ENCODE data around the gene UNC45A.
"Not testable (repeated sequence)": the region's sequence is repeated elsewhere in the genome, so short reads cannot be mapped to it uniquely, and the experiment has no call there.

Gene UNC45A, protein sequence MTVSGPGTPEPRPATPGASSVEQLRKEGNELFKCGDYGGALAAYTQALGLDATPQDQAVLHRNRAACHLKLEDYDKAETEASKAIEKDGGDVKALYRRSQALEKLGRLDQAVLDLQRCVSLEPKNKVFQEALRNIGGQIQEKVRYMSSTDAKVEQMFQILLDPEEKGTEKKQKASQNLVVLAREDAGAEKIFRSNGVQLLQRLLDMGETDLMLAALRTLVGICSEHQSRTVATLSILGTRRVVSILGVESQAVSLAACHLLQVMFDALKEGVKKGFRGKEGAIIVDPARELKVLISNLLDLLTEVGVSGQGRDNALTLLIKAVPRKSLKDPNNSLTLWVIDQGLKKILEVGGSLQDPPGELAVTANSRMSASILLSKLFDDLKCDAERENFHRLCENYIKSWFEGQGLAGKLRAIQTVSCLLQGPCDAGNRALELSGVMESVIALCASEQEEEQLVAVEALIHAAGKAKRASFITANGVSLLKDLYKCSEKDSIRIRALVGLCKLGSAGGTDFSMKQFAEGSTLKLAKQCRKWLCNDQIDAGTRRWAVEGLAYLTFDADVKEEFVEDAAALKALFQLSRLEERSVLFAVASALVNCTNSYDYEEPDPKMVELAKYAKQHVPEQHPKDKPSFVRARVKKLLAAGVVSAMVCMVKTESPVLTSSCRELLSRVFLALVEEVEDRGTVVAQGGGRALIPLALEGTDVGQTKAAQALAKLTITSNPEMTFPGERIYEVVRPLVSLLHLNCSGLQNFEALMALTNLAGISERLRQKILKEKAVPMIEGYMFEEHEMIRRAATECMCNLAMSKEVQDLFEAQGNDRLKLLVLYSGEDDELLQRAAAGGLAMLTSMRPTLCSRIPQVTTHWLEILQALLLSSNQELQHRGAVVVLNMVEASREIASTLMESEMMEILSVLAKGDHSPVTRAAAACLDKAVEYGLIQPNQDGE

DNA sequence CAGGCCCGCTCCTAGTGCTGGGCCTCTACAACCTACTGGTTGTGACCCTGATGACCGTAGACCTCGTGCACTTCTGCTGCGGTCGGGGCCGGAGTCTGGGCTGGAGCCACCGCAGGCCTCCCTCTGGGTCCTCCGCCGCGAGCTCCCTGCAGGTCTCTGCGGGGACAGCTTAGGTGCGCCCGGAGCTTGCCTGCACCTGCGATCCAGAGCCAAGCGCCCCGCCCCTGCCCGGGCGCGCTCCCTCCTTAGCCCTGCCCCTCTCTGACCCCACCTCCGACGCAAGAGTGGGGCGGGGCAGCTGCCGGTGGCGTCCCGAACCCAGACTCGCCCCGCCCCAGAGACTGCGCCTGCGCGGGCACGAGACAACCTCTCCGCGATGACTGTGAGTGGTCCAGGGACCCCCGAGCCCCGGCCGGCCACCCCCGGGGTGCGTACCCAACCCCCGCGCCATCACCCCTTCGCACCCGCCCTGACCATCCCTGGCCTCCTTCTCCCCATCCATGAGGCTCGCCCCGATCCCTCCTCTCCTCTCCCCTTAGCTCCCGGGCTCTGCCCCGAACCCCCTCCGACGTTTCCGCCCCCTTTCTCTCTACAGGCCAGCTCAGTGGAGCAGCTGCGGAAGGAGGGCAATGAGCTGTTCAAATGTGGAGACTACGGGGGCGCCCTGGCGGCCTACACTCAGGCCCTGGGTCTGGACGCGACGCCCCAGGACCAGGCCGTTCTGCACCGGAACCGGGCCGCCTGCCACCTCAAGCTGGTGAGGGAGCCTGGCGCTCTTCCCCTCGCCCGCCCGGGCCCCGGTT, at the start of gene UNC45A:
TSS of gene UNC45A (plus strand) at position 337 of the 803 bp plus-strand sequence. CDS start at position 377, 40 bp downstream.
- DNase-seq = peak; percentile 83 to 84

DNA sequence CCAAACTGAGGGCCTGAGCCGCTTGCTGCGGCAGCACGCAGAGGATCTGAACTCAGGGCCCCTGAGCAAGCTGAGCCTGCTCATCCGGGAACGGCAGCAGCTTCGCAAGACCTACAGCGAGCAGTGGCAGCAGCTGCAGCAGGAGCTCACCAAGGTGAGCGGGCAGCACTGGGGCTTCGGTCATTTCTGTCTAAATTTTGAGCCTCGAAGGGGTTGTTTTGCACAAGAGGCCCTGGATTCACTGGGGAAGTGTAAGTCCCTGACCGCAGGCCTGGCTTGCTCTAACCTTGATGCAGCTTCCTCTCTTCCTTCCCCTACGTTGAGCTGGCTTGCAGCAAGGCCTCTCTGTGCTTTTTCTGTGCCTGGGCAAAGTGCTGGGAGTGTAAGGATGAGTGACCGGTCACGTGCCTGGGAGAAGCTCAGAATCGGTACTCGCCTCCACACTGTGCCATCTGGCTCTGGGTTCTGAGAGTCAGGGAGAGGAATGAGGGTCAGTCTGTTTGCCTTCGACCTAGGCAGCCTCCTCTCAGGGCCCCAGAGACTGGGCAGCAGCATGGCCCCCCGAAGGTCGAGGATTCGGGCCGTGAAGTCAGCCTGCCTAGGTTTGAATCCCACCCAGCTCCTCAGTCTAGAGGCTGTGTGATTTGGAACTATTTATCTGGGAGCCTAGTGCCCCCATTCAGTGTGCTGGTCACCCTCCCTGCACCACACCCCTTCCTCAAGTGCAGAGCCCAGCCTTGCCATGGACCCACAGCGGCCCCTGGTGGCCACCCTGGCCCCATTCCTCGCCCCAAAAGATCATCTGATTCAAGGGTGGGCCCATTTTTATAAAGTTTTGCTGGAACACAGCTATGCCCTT, 49.4 kb upstream of the UNC45A start:
- DNase-seq = peak; percentile 42 to 43

DNA sequence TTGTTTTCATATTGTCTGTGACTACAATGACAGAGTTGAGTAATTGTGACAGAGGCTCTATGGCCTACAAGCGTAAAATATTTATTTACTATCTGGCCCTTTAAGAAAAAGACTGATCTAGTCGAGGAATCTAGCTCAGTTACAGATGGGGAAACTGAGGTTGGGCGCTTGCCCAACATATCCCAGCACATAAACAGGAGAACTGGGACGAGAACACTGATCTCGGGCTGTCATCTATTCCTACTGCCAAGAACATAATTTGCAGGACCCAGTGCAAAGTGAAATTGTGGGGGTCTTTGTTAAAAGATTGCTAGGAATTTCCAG, 48.8 kb upstream of the UNC45A start:
- DNase-seq = no peak

DNA sequence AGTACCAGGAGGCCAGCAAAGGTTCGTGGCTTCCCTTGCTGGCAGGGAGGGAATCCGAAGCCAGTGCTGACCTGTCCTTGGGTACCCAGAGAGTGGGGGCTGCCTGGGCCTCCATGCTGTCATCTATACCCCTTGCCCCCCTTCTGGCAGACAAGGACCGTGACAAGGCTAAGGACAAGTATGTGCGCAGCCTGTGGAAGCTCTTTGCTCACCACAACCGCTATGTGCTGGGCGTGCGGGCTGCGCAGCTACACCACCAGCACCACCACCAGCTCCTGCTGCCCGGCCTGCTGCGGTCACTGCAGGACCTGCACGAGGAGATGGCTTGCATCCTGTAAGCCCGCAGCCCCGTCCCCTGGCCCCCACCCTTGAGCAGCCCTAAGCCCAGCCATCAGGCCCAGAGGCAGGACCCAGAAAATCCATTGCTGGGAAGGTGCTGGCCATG, 48.0 kb upstream of the UNC45A start:
- no peak for DNase-seq

DNA sequence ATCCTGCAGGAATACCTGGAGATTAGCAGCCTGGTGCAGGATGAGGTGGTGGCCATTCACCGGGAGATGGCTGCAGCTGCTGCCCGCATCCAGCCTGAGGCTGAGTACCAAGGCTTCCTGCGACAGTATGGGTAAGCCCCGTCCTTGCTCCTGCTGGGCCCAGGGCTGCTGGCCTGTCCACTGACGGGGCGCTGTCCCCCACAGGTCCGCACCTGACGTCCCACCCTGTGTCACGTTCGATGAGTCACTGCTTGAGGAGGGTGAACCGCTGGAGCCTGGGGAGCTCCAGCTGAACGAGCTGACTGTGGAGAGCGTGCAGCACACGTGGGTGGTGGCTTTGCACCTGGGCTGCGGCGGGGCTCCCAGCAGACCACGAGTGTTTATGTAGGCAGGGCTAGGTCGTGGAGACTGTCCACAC, 45.8 kb upstream of the UNC45A start:
- DNase-seq = no peak

DNA sequence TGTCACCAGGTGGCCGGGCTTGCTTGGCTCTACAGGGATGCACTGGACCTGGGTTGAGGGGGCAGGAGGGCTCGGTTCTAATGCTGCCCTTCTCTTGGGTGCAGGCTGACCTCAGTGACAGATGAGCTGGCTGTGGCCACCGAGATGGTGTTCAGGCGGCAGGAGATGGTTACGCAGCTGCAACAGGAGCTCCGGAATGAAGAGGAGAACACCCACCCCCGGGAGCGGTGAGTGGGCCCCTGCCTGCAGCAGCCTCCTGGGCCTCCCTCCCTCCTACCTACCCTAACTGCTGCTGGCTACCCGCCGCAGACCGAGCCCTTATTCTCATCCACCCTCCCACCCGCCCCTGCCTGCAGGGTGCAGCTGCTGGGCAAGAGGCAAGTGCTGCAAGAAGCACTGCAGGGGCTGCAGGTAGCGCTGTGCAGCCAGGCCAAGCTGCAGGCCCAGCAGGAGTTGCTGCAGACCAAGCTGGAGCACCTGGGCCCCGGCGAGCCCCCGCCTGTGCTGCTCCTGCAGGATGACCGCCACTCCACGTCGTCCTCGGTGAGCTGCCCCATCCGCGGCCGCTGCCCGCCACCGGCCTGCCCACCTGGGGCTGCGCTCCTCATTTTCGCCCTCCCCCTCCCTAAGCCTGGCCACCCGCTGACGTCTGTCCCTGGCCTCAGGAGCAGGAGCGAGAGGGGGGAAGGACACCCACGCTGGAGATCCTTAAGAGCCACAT, 45.2 kb upstream of the UNC45A start:
- DNase-seq = no peak

DNA sequence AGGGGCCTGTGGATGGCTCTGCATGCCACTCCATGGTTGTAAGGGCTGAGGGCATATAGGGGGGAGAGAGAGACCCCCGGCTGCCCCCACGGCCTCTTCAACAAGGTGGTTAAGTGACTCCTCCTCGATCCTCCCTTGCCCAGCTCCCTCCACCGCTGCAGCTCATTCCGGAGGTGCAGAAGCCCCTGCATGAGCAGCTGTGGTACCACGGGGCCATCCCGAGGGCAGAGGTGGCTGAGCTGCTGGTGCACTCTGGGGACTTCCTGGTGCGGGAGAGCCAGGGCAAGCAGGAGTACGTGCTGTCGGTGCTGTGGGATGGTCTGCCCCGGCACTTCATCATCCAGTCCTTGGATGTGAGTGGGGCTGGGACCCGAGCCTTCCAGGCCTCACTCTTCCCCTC, 44.2 kb upstream of the UNC45A start:
- DNase-seq = no peak

DNA sequence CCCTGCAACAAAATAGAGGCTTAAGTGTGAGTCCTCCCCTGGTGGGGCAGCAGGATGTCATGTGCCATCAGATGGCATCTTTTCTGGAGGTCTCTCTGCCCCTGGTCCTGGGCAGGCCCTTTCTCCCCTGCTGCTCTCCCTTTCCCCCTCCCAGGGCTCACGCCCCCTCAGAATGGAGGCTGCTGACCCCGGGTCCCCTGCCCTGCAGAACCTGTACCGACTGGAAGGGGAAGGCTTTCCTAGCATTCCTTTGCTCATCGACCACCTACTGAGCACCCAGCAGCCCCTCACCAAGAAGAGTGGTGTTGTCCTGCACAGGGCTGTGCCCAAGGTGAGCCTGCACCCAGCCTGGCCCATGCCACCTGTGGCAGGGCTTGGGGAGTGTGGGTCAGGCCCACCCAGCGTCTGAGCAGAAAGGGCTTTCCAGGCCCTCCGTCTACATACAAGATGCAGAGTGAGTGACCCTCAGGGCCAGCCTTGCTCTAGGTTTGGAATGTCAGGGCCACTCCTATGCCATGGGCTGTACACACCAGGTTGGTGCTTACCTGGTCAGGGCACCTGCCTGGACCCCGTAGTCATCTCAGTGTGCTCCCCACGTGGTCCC, 43.6 kb upstream of the UNC45A start:
- no peak for DNase-seq

DNA sequence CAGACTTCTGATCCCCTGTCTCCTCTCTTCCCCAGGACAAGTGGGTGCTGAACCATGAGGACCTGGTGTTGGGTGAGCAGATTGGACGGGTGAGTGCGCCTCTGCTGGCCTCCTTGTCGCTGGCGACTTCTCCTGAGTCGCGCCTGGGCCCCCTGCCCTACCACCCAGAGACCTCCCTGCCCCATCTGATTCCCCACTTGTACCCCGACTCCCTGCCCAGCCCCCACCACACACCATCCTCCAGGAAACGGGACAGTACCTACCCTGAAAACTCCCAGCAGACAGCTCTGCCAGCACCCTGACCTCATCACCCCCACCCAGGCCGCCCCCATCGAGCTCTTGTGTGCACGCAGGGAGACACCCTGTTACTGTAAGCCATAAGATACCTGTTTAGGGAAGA, 43.1 kb upstream of the UNC45A start:
- no peak for DNase-seq

DNA sequence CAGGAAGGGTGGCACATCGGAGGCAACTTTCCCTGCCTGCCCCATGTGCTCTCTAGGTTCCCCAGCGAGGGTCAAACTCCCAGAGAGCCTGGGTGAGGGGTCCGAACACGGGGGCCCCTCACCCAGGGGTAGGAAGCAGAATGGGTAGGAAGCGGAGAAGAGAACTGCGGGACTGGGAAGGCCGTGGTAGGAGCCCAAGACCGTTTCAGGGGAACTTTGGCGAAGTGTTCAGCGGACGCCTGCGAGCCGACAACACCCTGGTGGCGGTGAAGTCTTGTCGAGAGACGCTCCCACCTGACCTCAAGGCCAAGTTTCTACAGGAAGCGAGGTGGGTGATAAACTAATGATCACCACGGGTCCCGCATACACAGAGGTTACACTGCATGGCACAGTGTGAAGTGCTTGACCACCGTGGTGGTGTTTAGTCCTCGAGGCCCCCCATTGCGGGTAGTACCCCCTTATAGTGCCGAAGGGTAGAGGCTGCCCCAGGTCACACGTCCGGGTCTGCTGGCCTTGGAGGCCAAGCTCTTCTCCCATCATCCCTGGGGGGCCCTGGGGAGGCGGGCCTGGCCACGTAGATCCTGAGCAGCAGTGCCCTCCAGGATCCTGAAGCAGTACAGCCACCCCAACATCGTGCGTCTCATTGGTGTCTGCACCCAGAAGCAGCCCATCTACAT, 42.4 kb upstream of the UNC45A start:
- DNase-seq = no peak

DNA sequence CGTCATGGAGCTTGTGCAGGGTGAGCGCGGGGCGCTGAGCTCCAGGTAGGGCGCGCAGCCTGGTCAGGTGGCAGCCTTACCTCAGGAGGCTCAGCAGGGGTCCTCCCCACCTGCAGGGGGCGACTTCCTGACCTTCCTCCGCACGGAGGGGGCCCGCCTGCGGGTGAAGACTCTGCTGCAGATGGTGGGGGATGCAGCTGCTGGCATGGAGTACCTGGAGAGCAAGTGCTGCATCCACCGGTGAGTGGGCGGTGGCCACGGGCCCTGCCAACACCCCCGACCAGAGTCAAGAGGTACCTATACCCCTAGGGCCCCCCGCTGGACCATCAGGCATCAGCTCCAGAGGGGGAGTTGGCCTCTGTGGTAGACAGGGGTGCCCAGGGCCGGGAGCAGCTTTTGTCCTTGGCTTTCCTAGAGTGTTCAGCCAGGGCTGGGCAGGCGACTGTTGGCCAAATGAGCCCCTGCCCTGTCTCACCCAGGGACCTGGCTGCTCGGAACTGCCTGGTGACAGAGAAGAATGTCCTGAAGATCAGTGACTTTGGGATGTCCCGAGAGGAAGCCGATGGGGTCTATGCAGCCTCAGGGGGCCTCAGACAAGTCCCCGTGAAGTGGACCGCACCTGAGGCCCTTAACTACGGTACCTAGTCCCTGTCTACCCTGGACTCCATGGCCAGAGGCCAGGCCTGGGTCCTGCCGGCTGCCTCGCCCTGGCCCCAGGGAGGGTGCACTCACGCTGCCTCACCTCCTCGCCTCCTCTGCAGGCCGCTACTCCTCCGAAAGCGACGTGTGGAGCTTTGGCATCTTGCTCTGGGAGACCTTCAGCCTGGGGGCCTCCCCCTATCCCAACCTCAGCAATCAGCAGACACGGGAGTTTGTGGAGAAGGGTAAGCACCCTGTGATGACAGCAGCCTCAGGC, 41.7 kb upstream of the UNC45A start:
- DNase-seq = no peak

DNA sequence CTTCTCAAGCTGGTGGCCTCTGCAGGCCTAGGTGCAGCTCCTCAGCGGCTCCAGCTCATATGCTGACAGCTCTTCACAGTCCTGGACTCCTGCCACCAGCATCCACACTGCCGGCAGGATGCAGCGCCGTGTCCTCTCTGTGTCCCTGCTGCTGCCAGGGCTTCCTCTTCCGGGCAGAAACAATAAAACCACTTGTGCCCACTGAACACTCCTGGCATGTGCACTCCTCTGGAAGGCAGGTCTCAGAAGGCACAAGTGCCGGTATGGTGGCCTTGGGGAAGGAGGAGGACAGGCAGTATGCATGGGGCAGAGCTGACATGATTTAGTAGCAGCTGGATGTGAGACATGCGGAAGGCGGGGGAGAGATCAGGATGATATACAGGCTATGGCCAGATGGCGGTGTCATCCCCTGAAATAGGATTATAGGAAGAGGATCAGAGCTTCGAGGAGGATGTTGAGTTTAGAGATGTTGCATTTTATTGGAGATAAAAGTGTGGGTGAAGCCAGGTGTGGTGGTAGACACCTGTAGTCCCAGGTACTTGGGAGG, 39.4 kb upstream of the UNC45A start:
- DNase-seq = peak; percentile 71 to 75

DNA sequence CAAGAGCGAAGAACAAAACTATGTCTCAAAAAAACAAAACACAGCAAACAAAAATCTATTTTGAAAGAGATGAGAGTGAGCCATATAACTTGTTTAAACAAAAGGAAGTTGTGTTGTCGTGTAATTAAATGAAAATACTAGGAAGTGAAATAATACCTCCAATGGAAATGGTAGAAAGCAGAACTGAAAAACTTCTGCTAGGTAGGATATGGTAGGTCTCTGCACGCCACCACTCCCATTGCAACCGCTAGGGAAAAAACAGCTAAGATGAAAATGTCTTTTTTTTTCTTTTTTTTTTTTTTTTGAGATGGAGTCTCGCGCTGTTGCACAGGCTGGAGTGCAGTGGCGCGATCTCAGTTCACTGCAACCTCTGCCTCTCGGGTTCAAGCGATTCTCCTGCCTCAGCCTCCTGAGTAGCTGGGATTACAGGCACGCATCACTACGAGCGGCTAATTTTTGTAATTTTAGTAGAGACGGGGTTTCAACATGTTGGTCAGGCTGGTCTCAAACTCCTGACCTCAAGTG, 37.9 kb upstream of the UNC45A start:
- DNase-seq = not testable (repeated sequence)

DNA sequence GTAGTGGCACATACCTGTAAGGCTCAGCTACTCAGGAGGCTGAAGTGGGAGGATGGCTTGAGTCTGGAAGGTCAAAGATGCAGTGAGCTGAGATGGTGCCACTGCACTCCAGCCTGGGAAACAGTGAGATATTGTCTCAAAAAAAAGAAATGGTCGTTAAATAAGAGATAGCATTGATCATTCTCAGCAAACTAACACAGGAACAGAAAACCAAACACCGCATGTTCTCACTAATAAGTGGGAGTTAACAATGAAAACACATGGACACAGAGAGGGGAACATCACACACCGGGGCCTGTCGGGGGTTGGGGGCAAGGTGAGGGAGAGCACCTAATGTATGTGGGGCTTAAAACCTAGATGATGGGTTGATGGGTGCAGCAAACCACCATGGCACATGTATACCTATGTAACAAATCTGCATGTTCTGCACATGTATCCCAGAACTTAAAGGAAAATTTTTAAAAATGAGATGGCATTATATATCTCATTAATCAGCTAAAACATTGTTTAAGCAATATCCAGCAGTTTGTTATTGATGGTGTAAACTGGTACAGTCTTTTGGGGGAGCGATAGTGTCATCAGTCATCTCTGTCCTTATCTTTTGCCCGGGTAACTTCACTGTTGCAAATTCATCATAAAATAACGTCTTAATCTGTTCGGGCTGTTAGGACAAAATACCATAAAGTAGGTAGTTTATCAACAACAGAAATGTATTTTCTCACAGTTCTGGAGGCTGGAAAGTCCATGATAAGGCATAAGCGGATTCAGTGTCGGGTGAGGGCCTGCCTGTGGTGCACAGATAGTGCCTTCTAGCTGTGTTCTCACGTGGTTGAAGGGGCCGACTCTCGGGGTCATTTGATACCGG, 33.7 kb upstream of the UNC45A start:
- DNase-seq = no peak

DNA sequence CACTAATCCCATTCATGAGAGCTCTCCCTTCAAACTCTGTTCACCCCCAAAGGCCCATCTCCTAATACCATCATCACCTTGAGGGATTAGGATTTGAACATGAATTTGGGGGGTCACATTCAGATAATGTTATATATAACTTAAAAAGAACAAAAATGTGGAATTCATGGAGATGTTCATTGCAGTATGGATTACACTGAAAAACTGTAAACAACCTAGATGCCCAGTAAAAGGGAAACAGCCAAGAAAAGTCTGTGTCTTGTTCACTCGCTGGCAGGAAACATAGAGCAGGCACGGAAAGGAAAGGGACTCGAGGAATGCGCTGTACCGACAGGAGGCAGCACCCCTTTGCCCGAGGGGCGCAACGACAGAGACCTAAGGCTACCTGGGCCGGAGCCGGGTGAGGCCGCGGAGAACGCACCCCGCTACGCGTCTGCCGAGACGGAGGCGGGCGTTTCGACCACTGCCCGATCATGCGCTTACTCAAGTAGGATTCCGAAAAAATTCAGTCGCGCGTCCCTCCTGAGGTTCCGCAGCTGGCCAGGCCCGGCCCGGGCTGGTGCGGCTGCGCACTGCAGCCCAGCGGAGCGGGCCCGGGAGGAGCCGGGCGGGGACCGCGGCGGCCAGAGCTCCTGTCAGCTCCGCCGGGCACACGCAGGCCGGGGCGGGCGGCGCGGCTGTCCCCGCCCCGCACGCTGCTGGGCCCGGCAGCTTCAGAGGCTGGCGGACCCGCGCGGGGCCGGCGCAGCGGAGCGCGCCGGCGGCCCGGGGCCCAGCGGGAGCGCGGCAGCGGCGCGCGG, 32.8 kb upstream of the UNC45A start:
- DNase-seq = peak; percentile 58 to 86

Measured in hippocampal formation (tissue), 2 donors.